Endothelial cell of umbilical vein (primary cell): Measurements from ENCODE around the gene CDC25C. TPM values are rescaled to one million over a fixed set of nuclear protein-coding genes. Genes with fewer than 3 reads are reported as not detected.
A peak's percentile ranks its signal among the peaks of the same experiment; 100 is the strongest.

Experiments used
- BruUV-seq: library from RNA; stranded (reverse); fragments of 400-500 nt; replicated peaks from 2 replicates; lab custom pipeline; 2021; lab: Mats Ljungman, UMichigan
- CTCF ChIA-PET: fragments of 300-600, 350-600 bp; sonication (Branson Sonifier 250); formaldehyde crosslinking; loops from one replicate; lab custom pipeline; 2021; ENCODE audit warnings: antibody characterized with exemption, inconsistent platforms; lab: Charles Lee
- POLR2A ChIA-PET: fragments of 300-600, 350-600 bp; sonication (Branson Sonifier 250); formaldehyde crosslinking; loops from one replicate; lab custom pipeline; 2021; ENCODE audit warnings: antibody characterized with exemption, inconsistent platforms; lab: Charles Lee
- DNase-seq: peaks from one replicate; pipeline ENCODE4 v3.0.0-alpha.2; 2011; ENCODE audit warnings: low read depth, low spot score
- FAIRE-seq: peaks from 2 replicates; lab custom pipeline; 2011; peaks lifted over from hg19 to GRCh38; lab: Jason Lieb, UNC
- H2AFZ ChIP-seq: 2 replicates; pipeline ENCODE4 v1.6.0; 2012; ENCODE audit warnings: low read depth, low read length, control low read depth, inconsistent platforms
- H3K27ac ChIP-seq: 2 replicates; pipeline ENCODE4 v1.5.1; 2011; ENCODE audit warnings: low read depth, mild to moderate bottlenecking, control low read depth, low read length, moderate library complexity; ENCODE audit not compliant: insufficient read depth
- H3K27me3 ChIP-seq, 2 experiments: 2 replicates each; pipeline versions ENCODE4 v1.6.0 to v1.6.1; 2011; ENCODE audit warnings: low read length in 2 of 2, mixed read lengths in 1 of 2; ENCODE audit not compliant: control insufficient read depth in 2 of 2, insufficient read depth in 2 of 2
- H3K36me3 ChIP-seq, 2 experiments: 2 replicates in 1 of 2; 3 replicates in 1 of 2; pipeline ENCODE4 v1.5.1; 2011; ENCODE audit warnings: low read length in 2 of 2, mild to moderate bottlenecking in 1 of 2, moderate library complexity in 1 of 2; ENCODE audit not compliant: control insufficient read depth in 2 of 2, insufficient read depth in 2 of 2; ENCODE audit errors: extremely low read depth in 1 of 2
- H3K4me1 ChIP-seq: 3 replicates; pipeline ENCODE4 v1.5.1; 2011; ENCODE audit warnings: mild to moderate bottlenecking, low read length; ENCODE audit not compliant: control insufficient read depth, insufficient read depth; ENCODE audit errors: extremely low read depth
- H3K4me2 ChIP-seq: 2 replicates; pipeline ENCODE4 v1.6.1; 2011; ENCODE audit warnings: low read length, control low read depth, mixed read lengths; ENCODE audit not compliant: insufficient read depth
- H3K4me3 ChIP-seq, 3 experiments: fragments of 200-600 bp in 1 of 3; sonication (generic), shearing (Covaris generic) in 1 of 3; replicated peaks in 1 of 3; 2 replicates each; pipeline ENCODE4 v1.5.1; 2011 to 2016; ENCODE audit warnings: control low read depth in 3 of 3, low read length in 3 of 3, mild to moderate bottlenecking in 2 of 3, inconsistent platforms in 1 of 3, low read depth in 1 of 3, moderate library complexity in 1 of 3; ENCODE audit not compliant: insufficient read depth in 1 of 3
- H3K79me2 ChIP-seq: 2 replicates; pipeline ENCODE4 v1.6.0; 2012; ENCODE audit warnings: low read length, inconsistent platforms; ENCODE audit not compliant: control insufficient read depth, insufficient read depth
- H3K9ac ChIP-seq: replicated peaks from 2 replicates; pipeline ENCODE3; 2011; ENCODE audit warnings: low read length, control low read depth; ENCODE audit not compliant: insufficient read depth; ENCODE audit errors: extremely low read depth
- H3K9me1 ChIP-seq: replicated peaks from 3 replicates; pipeline ENCODE4 v1.6.0; 2011; ENCODE audit warnings: mild to moderate bottlenecking, low read length; ENCODE audit not compliant: control insufficient read depth, insufficient read depth; ENCODE audit errors: extremely low read depth
- H3K9me3 ChIP-seq: replicated peaks from 2 replicates; pipeline ENCODE4 v1.5.1; 2012; ENCODE audit warnings: low read length, inconsistent platforms; ENCODE audit not compliant: control insufficient read depth, insufficient read depth
- H4K20me1 ChIP-seq: replicated peaks from 2 replicates; pipeline ENCODE3; 2011; ENCODE audit warnings: mild to moderate bottlenecking, low read length; ENCODE audit not compliant: control insufficient read depth, insufficient read depth; ENCODE audit errors: extremely low read depth
- CTCF ChIP-seq, 2 donors: IDR thresholded peaks; 1 replicate in 1 of 2; 2 replicates in 1 of 2; pipeline ENCODE4 v1.5.1; 2011; ENCODE audit warnings: low read length in 2 of 2, mild to moderate bottlenecking in 2 of 2, moderate library complexity in 2 of 2, control low read depth in 1 of 2, inconsistent platforms in 1 of 2, low read depth in 1 of 2; ENCODE audit not compliant: insufficient read depth in 1 of 2; ENCODE audit errors: extremely low read depth in 1 of 2
- EZH2 ChIP-seq: IDR thresholded peaks from 2 replicates; pipeline ENCODE4 v1.6.1; 2012; ENCODE audit warnings: borderline replicate concordance, low read depth, mild to moderate bottlenecking, moderate library complexity, low read length, inconsistent platforms; ENCODE audit not compliant: severe bottlenecking
- FOS ChIP-seq: IDR thresholded peaks from 2 replicates; pipeline ENCODE4 v1.6.1; 2011; ENCODE audit warnings: mild to moderate bottlenecking, low read length, moderate library complexity, borderline replicate concordance; ENCODE audit not compliant: insufficient read depth
- GATA2 ChIP-seq: IDR thresholded peaks from 2 replicates; pipeline ENCODE4 v1.7.0; 2011; ENCODE audit warnings: low read depth, mild to moderate bottlenecking, moderate library complexity, mixed read lengths, low read length; ENCODE audit not compliant: insufficient read length, insufficient read depth
- JUN ChIP-seq: IDR thresholded peaks from 2 replicates; pipeline ENCODE4 v1.6.1; 2011; ENCODE audit warnings: borderline replicate concordance, low read depth; ENCODE audit not compliant: insufficient read length, insufficient read depth
- MAX ChIP-seq: IDR thresholded peaks from 2 replicates; pipeline ENCODE4 v1.6.1; 2011; ENCODE audit not compliant: insufficient read depth, insufficient read length
- MYC ChIP-seq: IDR thresholded peaks from one replicate; pipeline ENCODE4 v1.6.1; 2011; ENCODE audit warnings: mild to moderate bottlenecking, low read depth, low read length
- POLR2A ChIP-seq: IDR thresholded peaks from 2 replicates; pipeline ENCODE4 v1.6.1; 2012; ENCODE audit warnings: low read depth, mild to moderate bottlenecking, control low read depth, low read length
- POLR2AphosphoS5 ChIP-seq: IDR thresholded peaks from 2 replicates; pipeline ENCODE4 v1.6.1; 2012; ENCODE audit warnings: low read depth, mild to moderate bottlenecking, control low read depth, low read length, moderate library complexity; ENCODE audit not compliant: insufficient read depth
- dilution Hi-C: fragments of 300-500 bp; cut with MboI; formaldehyde crosslinking; loops from one replicate; pipeline ENCODE4 v1.15.0; 2019; ENCODE audit warnings: low sequenced_read_pairs; ENCODE audit not compliant: extremely low pct_ligation_motif_present
- intact Hi-C: fragments of 100-400 bp; cut with micrococcal nuclease; formaldehyde crosslinking; loops from one replicate; pipeline ENCODE4 v1.10.0; 2022
- polyA plus RNA-seq, 4 experiments: library from polyadenylated mRNA; depleted of rRNA in 3 of 4; stranded (reverse) in 3 of 4; unstranded in 1 of 4; fragments of >200 nt; gene quantifications; 2 replicates each; pipeline versions ENCODE4 v1.2.1 to v1.2.3, GENCODE V29; 2011 to 2012; ENCODE audit warnings: missing spikeins in 1 of 4
- total RNA-seq: library from RNA; stranded (reverse); gene quantifications from 2 replicates; pipeline ENCODE4 v1.2.3, GENCODE V29; 2021

CDC25C gene
- total and polyA plus RNA-seq, 2 donors (not counting 3 experiments of a cell fraction or from before 2014, with no cell fraction given): 8.1 to 13.6 TPM

- peak overlapping the region; percentile 28 for H3K9ac ChIP-seq
- POLR2A ChIA-PET: no interaction called here
Measured at GRCh38 chr5:138241688-138242571, 89.7 kb downstream of the CDC25C start.

More at GRCh38 chr5:138241688-138242571, 89.7 kb downstream of the CDC25C start:
- FAIRE-seq (peak; percentile 69), DNase-seq (peak; percentile 42)
- Histone ChIP-seq H3K4me3 (peak overlapping the region; percentile 36 to 75 (median 51)), H3K4me1 (peaks cover 2% of the 10 kb centered on the region), H3K4me2 (peak overlapping the region; percentile 85), H2AFZ (peak overlapping the region; percentile 97), H3K79me2 (no peaks in the 10 kb centered on the region), H4K20me1 (no peaks in the 10 kb centered on the region), H3K36me3 (no peaks in the 10 kb centered on the region), H3K27me3 (peaks cover 5 to 15% of the 10 kb centered on the region in 2 experiments), H3K9me1 (no peaks in the 10 kb centered on the region), H3K9me3 (no peaks in the 10 kb centered on the region), H3K27ac (no peak overlapping the region)
- dilution Hi-C loops: no loop called here
- no TSS peak for BruUV-seq
- TF ChIP-seq GATA2 (no peak), JUN (no peak), MYC (no peak), CTCF (IDR thresholded peaks at IDR 0.05; ENCODE audit: extremely low read depth in 1 of 2, insufficient read depth in 1 of 2, low read depth in 1 of 2, low read length in 2 of 2) (no peak), EZH2 (no peak), POLR2AphosphoS5 (no peak), POLR2A (no peak), FOS (no peak), MAX (no peak)
- intact Hi-C loops: no loop called here
- CTCF ChIA-PET: interaction anchor here (0.5 to 2.7 kb wide), 10 partner anchors 10 to 111 kb away, joined by 3 to 9 read pairs (median 4); partner anchors contain the start of gene KDM3B
